GM13977 (cell line): ENCODE data around the gene PRDX3.
"Not testable (repeated sequence)": the region's sequence is repeated elsewhere in the genome, so short reads cannot be mapped to it uniquely, and the experiment has no call there.

ENCODE experiments used
- DNase-seq: peaks from one replicate; pipeline ENCODE4 v3.0.0; 2012; ENCODE audit warnings: low spot score
- CTCF ChIP-seq: IDR thresholded peaks from 2 replicates; pipeline ENCODE4 v1.5.1; 2012; ENCODE audit warnings: mild to moderate bottlenecking, control low read depth; ENCODE audit not compliant: insufficient read depth; ENCODE audit errors: extremely low read depth, missing control alignments
- in situ Hi-C: fragments of 300-500 bp; cut with MboI; formaldehyde crosslinking; loops from one replicate; pipeline ENCODE4 v1.12.0; 2022; ENCODE audit warnings: low sequenced_read_pairs, low pct_unique_long_range_greater_than_20kb, mixed read lengths, inconsistent platforms; ENCODE audit not compliant: unreplicated experiment

The PRDX3 gene

GRCh38 chr10:119139464-119140067, 39.0 kb downstream of the PRDX3 start:
- in situ Hi-C loops = no loop called here
- no peak for DNase-seq
- TF ChIP-seq CTCF = peak; percentile 65

- DNase-seq = no peak
- no peak for TF ChIP-seq CTCF
- in situ Hi-C loops = no loop called here
Observed at GRCh38 chr10:119138346-119139306, 40.0 kb downstream of the PRDX3 start.

GRCh38 chr10:119137878-119138277, 40.7 kb downstream of the PRDX3 start:
- in situ Hi-C loops, DNase-seq: not testable (repeated sequence)

GRCh38 chr10:119136084-119136483, 42.5 kb downstream of the PRDX3 start:
- no peak for TF ChIP-seq CTCF
- in situ Hi-C loops = no loop called here
- no peak for DNase-seq

- TF ChIP-seq CTCF = no peak
- in situ Hi-C loops = no loop called here
- no peak for DNase-seq
Observed at GRCh38 chr10:119135513-119135881, 43.1 kb downstream of the PRDX3 start.

- no peak for TF ChIP-seq CTCF
Observed at GRCh38 chr10:119133949-119134348, 44.7 kb downstream of the PRDX3 start.

More at GRCh38 chr10:119133949-119134348, 44.7 kb downstream of the PRDX3 start:
- DNase-seq = no peak
- in situ Hi-C loops = no loop called here
